IMR-90 (cell line): ENCODE measurements around the gene CCDC88A. TPM values are rescaled to one million over a fixed set of nuclear protein-coding genes. Genes with fewer than 3 reads are reported as not detected.

Experiments used
- ATAC-seq: fragments of 200-7000 bp; cut with Tn5 transposase; 2 replicates; pipeline ENCODE4 v1.9.1; 2020; ENCODE audit warnings: low read depth, mild to moderate bottlenecking, moderate library complexity
- BruUV-seq: library from RNA; stranded (reverse); fragments of 400-500 nt; replicated peaks from 2 replicates; lab custom pipeline; 2021; lab: Mats Ljungman, UMichigan
- CTCF ChIA-PET: fragments of 300-600 bp; formaldehyde crosslinking; extraction: SDS; loops from one replicate; lab custom pipeline; 2021; ENCODE audit warnings: antibody characterized with exemption; lab: Yijun Ruan, JAX
- POLR2A ChIA-PET: fragments of 300-600 bp; sonication (Branson Sonifier 250); formaldehyde crosslinking; loops from one replicate; lab custom pipeline; 2022; ENCODE audit warnings: antibody characterized with exemption; ENCODE audit not compliant: unreplicated experiment; lab: Charles Lee
- DNase-seq: peaks from one replicate; pipeline ENCODE4 v3.0.0; 2013
- H2AFZ ChIP-seq: replicated peaks from 2 replicates; pipeline ENCODE3; 2013; ENCODE audit warnings: low read length, mild to moderate bottlenecking; ENCODE audit not compliant: poor library complexity
- H2AK5ac ChIP-seq: 2 replicates; pipeline ENCODE4 v1.6.1; 2013; ENCODE audit warnings: low read depth, low read length, inconsistent platforms
- H2AK9ac ChIP-seq: replicated peaks from 2 replicates; pipeline ENCODE3; 2013; ENCODE audit warnings: mild to moderate bottlenecking, low read depth, low read length, moderate library complexity; ENCODE audit not compliant: poor library complexity
- H2BK120ac ChIP-seq: 2 replicates; pipeline ENCODE4 v1.6.1; 2013; ENCODE audit warnings: low read depth, low read length, inconsistent platforms
- H2BK15ac ChIP-seq: 3 replicates; pipeline ENCODE4 v1.6.1; 2013; ENCODE audit warnings: low read depth, low read length, inconsistent platforms
- H2BK20ac ChIP-seq: 2 replicates; pipeline ENCODE4 v1.6.1; 2013; ENCODE audit warnings: low read depth, mild to moderate bottlenecking, inconsistent platforms, low read length, moderate library complexity
- H2BK5ac ChIP-seq: 2 replicates; pipeline ENCODE4 v1.6.1; 2013; ENCODE audit warnings: mild to moderate bottlenecking, low read depth, low read length, inconsistent platforms; ENCODE audit not compliant: poor library complexity, severe bottlenecking
- H3K14ac ChIP-seq: replicated peaks from 2 replicates; pipeline ENCODE4 v1.6.1; 2013; ENCODE audit warnings: low read depth, low read length, inconsistent platforms
- H3K18ac ChIP-seq: 2 replicates; pipeline ENCODE4 v1.6.1; 2013; ENCODE audit warnings: low read depth, low read length, control low read depth
- H3K23ac ChIP-seq: 2 replicates; pipeline ENCODE4 v1.6.1; 2013; ENCODE audit warnings: low read depth, low read length, inconsistent platforms
- H3K27ac ChIP-seq: 2 replicates; pipeline ENCODE4 v1.5.1; 2013; ENCODE audit warnings: mild to moderate bottlenecking, control low read depth, low read length; ENCODE audit not compliant: insufficient read depth
- H3K27me3 ChIP-seq: 2 replicates; pipeline ENCODE4 v1.6.1; 2013; ENCODE audit warnings: low read length; ENCODE audit not compliant: control insufficient read depth, insufficient read depth
- H3K36me3 ChIP-seq: 2 replicates; pipeline ENCODE4 v1.6.1; 2013; ENCODE audit warnings: low read length, mixed read lengths; ENCODE audit not compliant: control insufficient read depth, insufficient read depth
- H3K4ac ChIP-seq: 2 replicates; pipeline ENCODE4 v1.6.1; 2013; ENCODE audit warnings: low read depth, low read length, inconsistent platforms
- H3K4me1 ChIP-seq: 2 replicates; pipeline ENCODE4 v1.6.1; 2013; ENCODE audit warnings: low read length, mixed read lengths; ENCODE audit not compliant: control insufficient read depth, insufficient read depth
- H3K4me2 ChIP-seq: 2 replicates; pipeline ENCODE4 v1.6.1; 2013; ENCODE audit warnings: low read depth, mild to moderate bottlenecking, control low read depth, low read length, moderate library complexity
- H3K4me3 ChIP-seq: 2 replicates; pipeline ENCODE4 v1.5.1; 2013; ENCODE audit warnings: low read depth, mild to moderate bottlenecking, control low read depth, low read length, moderate library complexity; ENCODE audit not compliant: insufficient read depth
- H3K56ac ChIP-seq: 2 replicates; pipeline ENCODE4 v1.6.1; 2013; ENCODE audit warnings: low read length, inconsistent platforms; ENCODE audit not compliant: insufficient read depth; ENCODE audit errors: extremely low read depth
- H3K79me1 ChIP-seq, 2 experiments: 2 replicates each; pipeline ENCODE4 v1.6.1; 2013; ENCODE audit warnings: low read length in 2 of 2, inconsistent platforms in 1 of 2, low read depth in 1 of 2
- H3K9ac ChIP-seq: 2 replicates; pipeline ENCODE4 v1.6.1; 2013; ENCODE audit warnings: low read depth, low read length, control low read depth
- H3K9me1 ChIP-seq: 2 replicates; pipeline ENCODE4 v1.6.1; 2013; ENCODE audit warnings: low read length, inconsistent platforms; ENCODE audit not compliant: insufficient read depth
- H3K9me3 ChIP-seq: 2 replicates; pipeline ENCODE4 v1.6.1; 2013; ENCODE audit warnings: low read length; ENCODE audit not compliant: control insufficient read depth, insufficient read depth
- H4K20me1 ChIP-seq: 2 replicates; pipeline ENCODE4 v1.6.1; 2013; ENCODE audit warnings: low read length, inconsistent platforms; ENCODE audit not compliant: insufficient read depth
- H4K5ac ChIP-seq: 2 replicates; pipeline ENCODE4 v1.6.1; 2013; ENCODE audit warnings: mild to moderate bottlenecking, low read depth, low read length, control low read depth
- H4K8ac ChIP-seq, 2 experiments: 2 replicates each; pipeline ENCODE4 v1.6.1; 2013; ENCODE audit warnings: low read depth in 2 of 2, low read length in 2 of 2, control low read depth in 1 of 2, inconsistent platforms in 1 of 2
- H4K91ac ChIP-seq: 2 replicates; pipeline ENCODE4 v1.6.1; 2013; ENCODE audit warnings: low read depth, low read length, inconsistent platforms; ENCODE audit not compliant: insufficient read depth
- CEBPB ChIP-seq: IDR thresholded peaks from 2 replicates; pipeline ENCODE4 v1.6.1; 2012; ENCODE audit warnings: low read depth, low read length, improper control_type of control experiment
- CHD1 ChIP-seq: IDR thresholded peaks from 2 replicates; pipeline ENCODE4 v1.6.1; 2012; ENCODE audit warnings: low read depth, low read length, improper control_type of control experiment
- ELK1 ChIP-seq: fragments of 150-350 bp; IDR thresholded peaks from 2 replicates; pipeline ENCODE4 v1.6.1; 2016; ENCODE audit warnings: low read depth, mild to moderate bottlenecking, low read length, moderate library complexity, borderline replicate concordance
- MAFK ChIP-seq: IDR thresholded peaks from 2 replicates; pipeline ENCODE4 v1.6.1; 2012; ENCODE audit warnings: low read depth, low read length, improper control_type of control experiment
- POLR2A ChIP-seq: IDR thresholded peaks from 2 replicates; pipeline ENCODE4 v1.6.1; 2012; ENCODE audit warnings: mild to moderate bottlenecking, low read depth, low read length
- RAD21 ChIP-seq: IDR thresholded peaks from 2 replicates; pipeline ENCODE4 v1.6.1; 2012; ENCODE audit warnings: low read length, improper control_type of control experiment
- RCOR1 ChIP-seq: IDR thresholded peaks from 2 replicates; pipeline ENCODE4 v1.6.1; 2012; ENCODE audit warnings: mild to moderate bottlenecking, low read length, improper control_type of control experiment; ENCODE audit not compliant: insufficient replicate concordance
- RFX5 ChIP-seq: IDR thresholded peaks from 2 replicates; pipeline ENCODE4 v1.8.0; 2012; ENCODE audit warnings: low read depth, mild to moderate bottlenecking, low read length, moderate library complexity
- SMC3 ChIP-seq: fragments of 150-350 bp; IDR thresholded peaks from 2 replicates; pipeline ENCODE4 v1.6.1; 2016; ENCODE audit warnings: low read depth, mild to moderate bottlenecking, antibody characterized with exemption, low read length, moderate library complexity
- USF2 ChIP-seq: fragments of 150-350 bp; IDR thresholded peaks from 2 replicates; pipeline ENCODE4 v1.6.1; 2017; ENCODE audit warnings: mild to moderate bottlenecking, antibody characterized with exemption, low read length, low read depth
- WGBS, 2 experiments: methylation state at CpG; one replicate each; pipeline versions ENCODE4 v1.1.5 to v1.1.7; 2013; ENCODE audit warnings: missing lambda C conversion rate in 2 of 2; ENCODE audit not compliant: insufficient read length in 1 of 2; ENCODE audit errors: extremely low coverage in 2 of 2; 5-methylcytosine and 5-hydroxymethylcytosine counted together
- dilution Hi-C: fragments of 300-500 bp; cut with HindIII; formaldehyde crosslinking; loops from one replicate; pipeline ENCODE4 v1.14.3; 2018; ENCODE audit warnings: low sequenced_read_pairs; ENCODE audit not compliant: unreplicated experiment
- in situ Hi-C: fragments of 300-500 bp; cut with MboI; formaldehyde crosslinking; loops from 3 replicates; pipeline ENCODE4 v1.14.3; 2019; ENCODE audit warnings: low sequenced_read_pairs, inconsistent platforms, mixed read lengths
- intact Hi-C: fragments of 100-400 bp; cut with micrococcal nuclease; formaldehyde crosslinking; loops from 2 replicates; pipeline ENCODE4 v1.10.0; 2022
- polyA plus RNA-seq, 3 experiments: library from polyadenylated mRNA; depleted of rRNA; stranded (reverse); fragments of >200 nt; gene quantifications; 2 replicates each; pipeline ENCODE4 v1.2.3, GENCODE V29; 2012; ENCODE audit warnings: low replicate concordance in 1 of 3
- total RNA-seq: library from RNA; depleted of rRNA; stranded (reverse); fragments of >200 nt; gene quantifications from 2 replicates; pipeline ENCODE4 v1.2.3, GENCODE V29; 2012

The CCDC88A gene
- total and polyA plus RNA-seq, 2 of the 4 experiments (the other 2 are of a cell fraction): 15.6 to 63.8 TPM

GRCh38 chr2:55391615-55392242, 27.9 kb downstream of the CCDC88A start:
- Histone ChIP-seq H3K4me1 (no peaks in the 10 kb centered on the region), H2BK120ac (no peak overlapping the region), H3K23ac (no peak overlapping the region), H4K5ac (no peak overlapping the region), H3K36me3 (no peaks in the 10 kb centered on the region), H2AK9ac (no peak overlapping the region), H3K79me1 (peaks cover 3 to 14% of the 10 kb centered on the region in 2 experiments; a peak in 3 of 4 replicates), H4K8ac (no peak overlapping the region), H3K27ac (no peak overlapping the region), H3K4ac (no peak overlapping the region), H2BK20ac (no peak overlapping the region), H3K9me1 (no peaks in the 10 kb centered on the region), H3K27me3 (no peaks in the 10 kb centered on the region), H3K56ac (no peak overlapping the region), H4K20me1 (no peaks in the 10 kb centered on the region), H2AK5ac (no peak overlapping the region), H2AFZ (no peak overlapping the region), H3K4me2 (no peak overlapping the region), H3K14ac (no peak overlapping the region), H3K9ac (no peak overlapping the region), H3K9me3 (no peaks in the 10 kb centered on the region), H2BK15ac (no peak overlapping the region), H3K18ac (no peak overlapping the region), H3K4me3 (no peak overlapping the region), H2BK5ac (no peak overlapping the region), H4K91ac (no peak overlapping the region)
- intact Hi-C loops: no loop called here
- in situ Hi-C loops: no loop called here
- no TSS peak for BruUV-seq
- WGBS, 2 experiments: no CpG with 5 or more reads among the region's 3 CpGs
- POLR2A ChIA-PET: no interaction called here
- dilution Hi-C loops: no loop called here
- DNase-seq (no peak), ATAC-seq (no peak)
- CTCF ChIA-PET: no interaction called here
- TF ChIP-seq POLR2A (no peak), CEBPB (no peak), RFX5 (no peak), USF2 (no peak), CHD1 (no peak), MAFK (no peak), RAD21 (no peak), SMC3 (no peak), ELK1 (no peak), RCOR1 (no peak)
